Measurements from ENCODE around the gene CAPN13.

DNA sequence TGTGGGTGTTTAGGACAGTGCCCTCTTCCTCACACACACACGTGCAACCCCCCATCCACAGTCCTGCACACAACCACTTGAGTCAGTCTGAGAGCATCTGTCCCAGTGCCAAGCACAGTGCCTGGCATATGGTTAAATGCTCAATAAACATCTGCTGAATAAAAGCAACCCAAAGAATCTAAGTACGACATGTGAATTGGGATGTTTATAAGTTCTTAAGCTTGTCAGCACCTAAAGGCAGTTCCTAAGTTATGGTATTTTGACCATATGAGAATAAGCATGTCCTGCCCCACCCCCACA lies 37.8 kb downstream of the CAPN13 start:
- TF ChIP-seq, protein P1, sequence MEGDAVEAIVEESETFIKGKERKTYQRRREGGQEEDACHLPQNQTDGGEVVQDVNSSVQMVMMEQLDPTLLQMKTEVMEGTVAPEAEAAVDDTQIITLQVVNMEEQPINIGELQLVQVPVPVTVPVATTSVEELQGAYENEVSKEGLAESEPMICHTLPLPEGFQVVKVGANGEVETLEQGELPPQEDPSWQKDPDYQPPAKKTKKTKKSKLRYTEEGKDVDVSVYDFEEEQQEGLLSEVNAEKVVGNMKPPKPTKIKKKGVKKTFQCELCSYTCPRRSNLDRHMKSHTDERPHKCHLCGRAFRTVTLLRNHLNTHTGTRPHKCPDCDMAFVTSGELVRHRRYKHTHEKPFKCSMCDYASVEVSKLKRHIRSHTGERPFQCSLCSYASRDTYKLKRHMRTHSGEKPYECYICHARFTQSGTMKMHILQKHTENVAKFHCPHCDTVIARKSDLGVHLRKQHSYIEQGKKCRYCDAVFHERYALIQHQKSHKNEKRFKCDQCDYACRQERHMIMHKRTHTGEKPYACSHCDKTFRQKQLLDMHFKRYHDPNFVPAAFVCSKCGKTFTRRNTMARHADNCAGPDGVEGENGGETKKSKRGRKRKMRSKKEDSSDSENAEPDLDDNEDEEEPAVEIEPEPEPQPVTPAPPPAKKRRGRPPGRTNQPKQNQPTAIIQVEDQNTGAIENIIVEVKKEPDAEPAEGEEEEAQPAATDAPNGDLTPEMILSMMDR (IDR thresholded peaks at IDR 0.05; ENCODE audit: low read depth, low read length, poor library complexity, severe bottlenecking) = no peak
- no peak for TF ChIP-seq EZH2phosphoT487 (IDR thresholded peaks at IDR 0.05; ENCODE audit: borderline replicate concordance, low read length)
